Suprapubic skin (tissue), 4 donors: ENCODE measurements around the gene USP15. TPM values are rescaled to one million over a fixed set of nuclear protein-coding genes. Genes with fewer than 3 reads are reported as not detected.

ENCODE experiments used
- DNase-seq, 2 donors: peaks; one replicate each; pipeline ENCODE4 v3.0.0-alpha.2; 2019; ENCODE audit warnings: low spot score in 2 of 2
- H3K27ac ChIP-seq: fragments of 200-600 bp; sonication (generic); one replicate; pipeline ENCODE4 v1.5.1; 2019
- H3K27me3 ChIP-seq: fragments of 200-600 bp; sonication (generic); one replicate; pipeline ENCODE4 v1.5.1; 2019
- H3K36me3 ChIP-seq: fragments of 200-600 bp; sonication (generic); one replicate; pipeline ENCODE4 v1.5.1; 2019
- H3K4me1 ChIP-seq: fragments of 200-600 bp; sonication (generic); one replicate; pipeline ENCODE4 v1.5.1; 2019
- H3K4me3 ChIP-seq: fragments of 200-600 bp; sonication (generic); one replicate; pipeline ENCODE4 v1.5.1; 2019; ENCODE audit warnings: mild to moderate bottlenecking
- H3K9me3 ChIP-seq: fragments of 200-600 bp; sonication (generic); one replicate; pipeline ENCODE4 v1.5.1; 2019
- CTCF ChIP-seq, 2 donors: fragments of 200-600 bp in 1 of 2; fragments of 450-650 bp in 1 of 2; sonication (generic) in 1 of 2; IDR thresholded peaks; one replicate each; pipeline ENCODE4 v1.5.1; 2016 to 2019; ENCODE audit warnings: antibody characterized with exemption in 2 of 2, mild to moderate bottlenecking in 1 of 2, moderate library complexity in 1 of 2
- EP300 ChIP-seq: sonication (generic); formaldehyde crosslinking; IDR thresholded peaks from one replicate; pipeline ENCODE4 v1.6.1; 2017; ENCODE audit warnings: antibody characterized with exemption
- POLR2A ChIP-seq, 2 donors: fragments of 450-650 bp; IDR thresholded peaks; one replicate each; pipeline ENCODE4 v1.6.1; 2017; ENCODE audit warnings: antibody characterized with exemption in 2 of 2, mild to moderate bottlenecking in 2 of 2, moderate library complexity in 2 of 2
- POLR2AphosphoS5 ChIP-seq, 3 donors: sonication (generic); formaldehyde crosslinking; IDR thresholded peaks; one replicate each; pipeline ENCODE4 v1.6.1; 2017; ENCODE audit warnings: antibody characterized with exemption in 3 of 3
- WGBS: methylation state at CpG from one replicate; pipeline ENCODE4 v1.1.5; 2018; 5-methylcytosine and 5-hydroxymethylcytosine counted together
- total RNA-seq, 4 donors: library from RNA; depleted of rRNA; stranded (reverse); fragments of >200 nt; gene quantifications; one replicate each; pipeline ENCODE4 v1.1.0, GENCODE V29; 2016

The USP15 gene
- total RNA-seq, 4 donors from 2014 or later: 59.1 to 141 (median 80.6) TPM

GRCh38 chr12:62258231-62258630, 2.0 kb upstream of the USP15 start:
- TF ChIP-seq CTCF (IDR thresholded peaks at IDR 0.05): no peak
- TF ChIP-seq POLR2A (IDR thresholded peaks at IDR 0.05): no peak
- no peak for TF ChIP-seq EP300
- TF ChIP-seq POLR2AphosphoS5 (IDR thresholded peaks at IDR 0.05): no peak
- Histone ChIP-seq H3K27me3 (no peaks in the 10 kb centered on the region), H3K4me1 (peaks cover 31% of the 10 kb centered on the region), H3K36me3 (no peaks in the 10 kb centered on the region), H3K9me3 (no peaks in the 10 kb centered on the region), H3K27ac (no peak overlapping the region), H3K4me3 (no peak overlapping the region)
- DNase-seq: no peak
- 91% methylated on average over 3 of the region's 3 CpGs for WGBS

- H3K9me3 ChIP-seq: no peaks in the 10 kb centered on the region
- peak overlapping the region; percentile 98 for H3K27ac ChIP-seq
- TF ChIP-seq POLR2A (IDR thresholded peaks at IDR 0.05) (no peak), POLR2AphosphoS5 (IDR thresholded peaks at IDR 0.05) (no peak), CTCF (IDR thresholded peaks at IDR 0.05) (no peak), EP300 (no peak)
- peaks cover 33% of the 10 kb centered on the region for H3K4me1 ChIP-seq
- peak overlapping the region; percentile 97 for H3K4me3 ChIP-seq
- H3K36me3 ChIP-seq: no peaks in the 10 kb centered on the region
- 30% methylated on average over 10 of the region's 10 CpGs for WGBS
- DNase-seq: no peak
- no peaks in the 10 kb centered on the region for H3K27me3 ChIP-seq
Measured at GRCh38 chr12:62258941-62259630, 1.1 kb upstream of the USP15 start.

GRCh38 chr12:62259631-62259992, 592 bp upstream of the USP15 start:
- Histone ChIP-seq H3K4me1 (peaks cover 36% of the 10 kb centered on the region), H3K36me3 (no peaks in the 10 kb centered on the region), H3K27ac (peak overlapping the region; percentile 98), H3K4me3 (peak overlapping the region; percentile 97), H3K27me3 (no peaks in the 10 kb centered on the region), H3K9me3 (no peaks in the 10 kb centered on the region)
- WGBS: under 1% methylated on average over 15 of the region's 15 CpGs
- DNase-seq: no peak
- no peak for TF ChIP-seq POLR2AphosphoS5 (IDR thresholded peaks at IDR 0.05)
- TF ChIP-seq POLR2A (IDR thresholded peaks at IDR 0.05): peak in 1 of 2 donors; percentile 16

GRCh38 chr12:62260733-62261683, 804 bp downstream of the USP15 start:
- Histone ChIP-seq H3K36me3 (no peaks in the 10 kb centered on the region), H3K4me3 (peak overlapping the region; percentile 97), H3K9me3 (no peaks in the 10 kb centered on the region), H3K27me3 (no peaks in the 10 kb centered on the region), H3K4me1 (peaks cover 40% of the 10 kb centered on the region), H3K27ac (peak overlapping the region; percentile 98)
- 3% methylated on average over 26 of the region's 26 CpGs for WGBS
- DNase-seq: peak in 1 of 2 donors; percentile 59
- TF ChIP-seq POLR2A (IDR thresholded peaks at IDR 0.05): no peak
- TF ChIP-seq EP300: no peak
- no peak for TF ChIP-seq CTCF (IDR thresholded peaks at IDR 0.05)
- no peak for TF ChIP-seq POLR2AphosphoS5 (IDR thresholded peaks at IDR 0.05)

GRCh38 chr12:62261876-62262517, 1.8 kb downstream of the USP15 start:
- no peaks in the 10 kb centered on the region for H3K9me3 ChIP-seq
- WGBS: 86% methylated on average over 10 of the region's 10 CpGs
- peaks cover 50% of the 10 kb centered on the region for H3K4me1 ChIP-seq
- H3K27me3 ChIP-seq: no peaks in the 10 kb centered on the region
- no peak for DNase-seq
- no peaks in the 10 kb centered on the region for H3K36me3 ChIP-seq
- TF ChIP-seq POLR2A (IDR thresholded peaks at IDR 0.05): no peak
- TF ChIP-seq POLR2AphosphoS5 (IDR thresholded peaks at IDR 0.05): no peak
- TF ChIP-seq CTCF (IDR thresholded peaks at IDR 0.05): no peak
- TF ChIP-seq EP300: no peak
- no peak overlapping the region for H3K27ac ChIP-seq
- H3K4me3 ChIP-seq: peak overlapping the region; percentile 97
